GM12875 (cell line): ENCODE measurements around the gene DDR2.

Experiments
- H3K4me3 ChIP-seq: one replicate; pipeline ENCODE4 v1.5.1; 2011; ENCODE audit warnings: low read depth, low read length, control low read depth
- TF ChIP-seq, protein P1 (sequence below): IDR thresholded peaks from 2 replicates; pipeline ENCODE4 v1.5.1; 2011; ENCODE audit warnings: low read depth, mild to moderate bottlenecking, control low read depth, inconsistent platforms, low read length, moderate library complexity, borderline replicate concordance; ENCODE audit not compliant: insufficient read depth

Gene DDR2

DNA sequence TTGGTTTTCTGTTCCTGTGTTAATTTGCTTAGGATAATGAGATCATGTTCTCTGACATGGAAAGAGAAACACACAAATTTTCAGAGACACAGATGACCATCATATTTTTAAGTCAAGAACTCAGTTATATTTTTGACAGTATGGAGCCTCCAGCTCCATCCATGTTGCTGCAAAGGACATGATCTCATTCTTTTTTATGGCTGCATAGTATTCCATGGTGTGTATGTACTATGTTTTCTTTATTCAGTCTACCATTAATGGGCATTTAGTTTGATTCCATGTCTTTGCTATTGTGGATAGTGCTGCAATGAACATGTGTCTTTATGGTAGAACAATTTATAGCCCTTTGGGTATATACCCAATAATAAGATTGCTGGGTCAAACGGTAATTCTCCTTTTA lies 47.0 kb downstream of the DDR2 start:
- no peak overlapping the region for H3K4me3 ChIP-seq
- TF ChIP-seq, protein P1, sequence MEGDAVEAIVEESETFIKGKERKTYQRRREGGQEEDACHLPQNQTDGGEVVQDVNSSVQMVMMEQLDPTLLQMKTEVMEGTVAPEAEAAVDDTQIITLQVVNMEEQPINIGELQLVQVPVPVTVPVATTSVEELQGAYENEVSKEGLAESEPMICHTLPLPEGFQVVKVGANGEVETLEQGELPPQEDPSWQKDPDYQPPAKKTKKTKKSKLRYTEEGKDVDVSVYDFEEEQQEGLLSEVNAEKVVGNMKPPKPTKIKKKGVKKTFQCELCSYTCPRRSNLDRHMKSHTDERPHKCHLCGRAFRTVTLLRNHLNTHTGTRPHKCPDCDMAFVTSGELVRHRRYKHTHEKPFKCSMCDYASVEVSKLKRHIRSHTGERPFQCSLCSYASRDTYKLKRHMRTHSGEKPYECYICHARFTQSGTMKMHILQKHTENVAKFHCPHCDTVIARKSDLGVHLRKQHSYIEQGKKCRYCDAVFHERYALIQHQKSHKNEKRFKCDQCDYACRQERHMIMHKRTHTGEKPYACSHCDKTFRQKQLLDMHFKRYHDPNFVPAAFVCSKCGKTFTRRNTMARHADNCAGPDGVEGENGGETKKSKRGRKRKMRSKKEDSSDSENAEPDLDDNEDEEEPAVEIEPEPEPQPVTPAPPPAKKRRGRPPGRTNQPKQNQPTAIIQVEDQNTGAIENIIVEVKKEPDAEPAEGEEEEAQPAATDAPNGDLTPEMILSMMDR: no peak

DNA sequence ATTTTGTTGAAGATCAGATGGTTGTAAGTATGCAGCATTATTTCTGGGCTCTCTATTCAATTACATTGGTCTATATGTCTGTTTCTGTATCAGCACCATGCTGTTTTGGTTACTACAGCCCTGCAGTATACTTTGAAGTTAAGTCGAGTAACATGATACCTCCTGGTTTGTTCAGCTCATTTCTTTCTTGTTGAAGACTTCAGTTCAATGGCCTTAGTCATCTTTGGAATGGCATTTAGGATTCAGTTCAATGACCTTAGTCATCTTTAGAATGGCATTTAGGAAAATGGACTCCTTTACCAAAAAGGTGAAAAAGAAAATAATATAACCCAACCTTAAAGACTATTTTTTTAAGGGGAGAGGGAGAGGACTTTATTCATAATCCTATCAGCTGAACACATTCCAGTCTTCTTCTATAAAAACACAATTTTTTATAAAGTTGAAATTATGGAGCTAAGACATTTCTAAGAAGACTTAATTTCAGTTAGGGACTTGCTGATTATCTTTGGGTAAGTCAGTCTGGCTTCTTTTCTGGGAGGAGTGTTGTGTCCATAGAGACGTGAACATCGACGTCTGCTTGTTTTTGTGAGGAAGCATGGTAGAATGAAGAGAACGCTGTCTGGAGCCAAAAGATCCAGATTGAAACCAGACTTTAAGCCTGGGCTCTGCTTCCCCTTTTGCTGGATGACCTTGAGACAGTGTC lies 48.3 kb downstream of the DDR2 start:
- no peak overlapping the region for H3K4me3 ChIP-seq
- TF ChIP-seq, protein P1: no peak

DNA sequence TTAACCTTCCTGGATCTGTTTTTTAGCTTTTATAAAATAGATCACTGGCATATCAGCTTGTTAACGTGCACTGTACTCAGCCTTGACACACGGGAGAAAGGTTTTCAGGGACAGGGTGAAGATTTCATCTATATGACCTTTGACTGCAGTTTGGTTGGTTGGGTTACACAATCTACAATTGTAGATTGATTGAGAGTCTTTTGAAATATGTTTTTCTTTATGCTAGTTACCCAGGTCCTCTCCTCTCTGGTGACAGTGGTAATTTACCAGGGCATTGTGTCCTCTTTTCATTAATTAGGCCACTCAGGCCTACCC lies 48.8 kb downstream of the DDR2 start:
- TF ChIP-seq, protein P1: no peak
- no peak overlapping the region for H3K4me3 ChIP-seq

DNA sequence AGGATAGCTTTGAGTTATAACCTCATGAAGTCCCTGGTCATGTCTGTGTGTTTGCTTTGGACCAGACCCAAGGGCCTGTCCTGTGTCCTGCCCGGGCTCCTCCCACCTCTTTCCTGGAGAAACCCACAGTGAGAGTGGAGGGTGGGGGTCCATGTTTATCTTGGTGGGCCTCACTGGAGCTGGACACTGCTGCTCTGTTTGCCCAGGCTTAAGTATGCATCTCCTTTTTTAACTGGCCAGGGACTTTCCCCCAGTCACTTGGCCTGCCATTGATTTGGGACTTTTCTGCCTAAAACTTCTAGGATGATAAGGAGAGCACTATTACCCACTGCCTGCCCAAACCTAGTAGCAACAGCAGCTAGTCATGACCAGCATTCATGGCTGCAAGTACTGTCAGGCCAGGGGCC lies 49.8 kb downstream of the DDR2 start:
- TF ChIP-seq, protein P1: no peak

DNA sequence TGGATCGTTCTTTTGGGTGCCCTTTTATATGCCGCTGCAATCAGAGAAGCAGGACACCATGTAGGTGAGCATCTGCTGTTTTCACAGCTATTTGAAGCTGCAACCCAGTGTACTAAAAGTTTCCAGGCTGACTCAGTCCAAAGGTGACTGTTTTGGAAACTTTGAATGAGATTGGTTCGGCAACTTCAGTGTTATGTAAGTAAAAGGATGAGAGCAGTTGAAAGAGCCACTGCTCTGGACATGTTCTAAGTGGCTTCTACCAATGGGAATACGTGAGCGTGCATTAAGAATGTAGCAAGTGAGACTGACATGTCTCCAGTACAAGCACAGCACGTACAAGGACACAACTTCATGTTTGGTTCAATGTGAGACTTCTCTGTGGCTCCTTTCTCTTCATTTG lies 55.6 kb downstream of the DDR2 start:
- TF ChIP-seq, protein P1: no peak
- no peak overlapping the region for H3K4me3 ChIP-seq

More for the DNA sequence above, 49.8 kb downstream of the DDR2 start:
- H3K4me3 ChIP-seq: no peak overlapping the region

DNA sequence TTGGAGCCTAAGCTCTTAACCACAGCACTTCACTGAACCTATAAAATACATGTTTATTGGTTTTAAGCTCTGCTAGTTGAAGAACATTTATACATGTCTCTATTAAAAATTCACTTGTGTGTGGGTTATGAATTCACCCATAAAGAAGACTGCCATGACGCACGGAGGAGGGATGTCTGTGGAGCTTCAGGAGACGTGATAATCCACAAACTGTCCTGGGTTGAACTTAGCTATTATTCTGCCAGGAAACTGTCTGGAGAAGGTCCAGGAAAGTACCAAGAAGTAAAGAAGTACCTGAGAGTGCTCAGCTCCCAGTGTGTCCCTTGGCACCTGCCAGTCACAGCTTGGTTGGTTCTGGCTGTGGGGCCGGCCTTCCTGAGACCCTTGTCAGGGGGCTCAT lies 56.3 kb downstream of the DDR2 start:
- TF ChIP-seq, protein P1: no peak
- H3K4me3 ChIP-seq: no peak overlapping the region

DNA sequence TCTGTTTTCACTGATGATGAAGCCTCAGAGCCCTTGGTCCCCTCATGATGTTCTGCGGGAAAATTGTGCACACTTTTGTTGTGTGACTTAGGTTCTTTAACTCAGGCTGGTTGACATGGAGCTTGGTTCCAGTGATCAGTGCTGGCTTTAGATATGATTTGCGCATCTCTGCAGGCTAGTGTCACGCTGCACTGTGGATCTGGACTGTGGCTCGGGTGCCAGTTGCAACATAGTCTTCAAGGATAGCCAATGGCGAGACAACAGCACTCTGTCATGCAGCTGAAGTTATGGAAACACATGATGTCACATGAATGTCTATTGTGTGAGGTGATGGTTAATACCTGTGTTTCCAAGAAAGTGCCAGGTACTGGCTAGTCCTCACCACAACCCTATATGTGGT lies 56.7 kb downstream of the DDR2 start:
- TF ChIP-seq, protein P1: no peak
- no peak overlapping the region for H3K4me3 ChIP-seq
